SK-N-DZ (cell line): ENCODE results near the gene ERI3.

Source experiments
- DNase-seq: peaks from one replicate; pipeline ENCODE4 v3.0.0-alpha.2; 2015; ENCODE audit warnings: low spot score

Gene ERI3

DNA sequence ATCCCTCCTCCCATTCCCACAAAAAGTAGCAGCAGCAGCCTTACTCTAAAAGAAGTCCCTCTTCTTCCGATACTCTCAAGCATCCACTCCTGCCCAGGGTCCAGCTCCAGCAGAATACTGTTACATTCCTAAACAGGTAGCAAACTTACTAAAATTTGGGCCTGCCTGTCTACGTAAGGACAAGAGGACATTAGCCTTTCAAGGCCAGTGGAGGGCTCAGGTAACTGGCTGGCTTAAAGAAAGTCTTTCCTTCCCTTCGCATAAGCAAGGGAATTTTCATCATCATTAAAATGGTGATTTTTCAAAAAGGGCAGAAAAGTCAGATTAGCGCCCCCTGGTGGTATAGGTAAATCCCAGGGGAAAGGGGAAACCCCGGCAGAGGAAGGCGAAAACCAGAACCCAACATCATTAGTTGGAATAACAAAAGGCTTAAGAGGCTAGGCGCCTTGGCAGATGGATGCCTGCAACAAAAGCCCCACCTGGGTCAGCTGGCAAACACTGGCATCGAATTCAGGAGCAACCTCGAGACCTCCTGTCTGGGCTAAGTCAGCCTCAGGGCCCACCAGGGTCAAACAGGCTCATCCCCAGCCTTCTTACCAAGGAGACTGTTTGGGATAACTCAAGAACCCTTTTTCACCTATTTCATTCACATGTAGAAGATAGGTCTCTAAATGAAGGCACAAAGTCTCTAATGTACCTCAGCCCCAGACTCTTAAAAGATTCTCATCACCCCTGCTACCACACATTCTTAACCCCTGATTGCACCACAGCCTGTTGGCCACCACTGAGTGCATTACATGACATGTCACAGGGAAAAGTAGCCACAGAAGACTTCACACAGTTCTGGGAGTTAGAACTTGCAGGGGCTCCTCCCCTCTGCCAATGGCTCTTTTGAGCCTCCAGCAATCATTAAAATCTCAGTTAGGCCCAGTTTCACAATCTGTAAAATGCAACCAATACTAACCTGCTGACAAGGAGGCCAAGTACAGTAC lies 36.7 kb downstream of the ERI3 start:
- peak; percentile 35 for DNase-seq

DNA sequence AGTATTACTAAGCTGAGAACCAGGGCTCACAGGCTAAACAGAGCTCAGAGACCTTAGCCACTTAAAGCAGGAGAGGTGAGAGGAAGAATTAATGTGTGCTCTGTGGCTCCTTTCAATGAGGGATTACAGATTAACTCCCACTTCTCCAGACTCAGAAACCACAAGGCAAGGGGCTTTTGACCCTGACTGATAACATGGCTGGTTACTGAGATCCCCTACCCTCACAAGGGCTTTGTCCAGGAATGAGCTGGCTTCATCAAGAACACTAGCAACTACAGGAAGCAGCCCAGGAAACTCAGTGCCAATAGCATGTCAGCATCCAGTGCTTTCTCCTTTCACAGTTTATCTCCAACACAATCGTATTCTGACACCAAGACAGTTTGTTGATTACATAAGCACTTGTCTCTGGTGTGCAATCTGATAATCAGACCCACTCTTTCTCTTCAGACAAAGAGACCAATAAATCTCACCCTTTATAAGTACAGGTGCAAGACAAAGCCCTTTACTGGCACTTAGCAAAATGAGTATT lies 38.8 kb downstream of the ERI3 start:
- DNase-seq, result no peak

DNA sequence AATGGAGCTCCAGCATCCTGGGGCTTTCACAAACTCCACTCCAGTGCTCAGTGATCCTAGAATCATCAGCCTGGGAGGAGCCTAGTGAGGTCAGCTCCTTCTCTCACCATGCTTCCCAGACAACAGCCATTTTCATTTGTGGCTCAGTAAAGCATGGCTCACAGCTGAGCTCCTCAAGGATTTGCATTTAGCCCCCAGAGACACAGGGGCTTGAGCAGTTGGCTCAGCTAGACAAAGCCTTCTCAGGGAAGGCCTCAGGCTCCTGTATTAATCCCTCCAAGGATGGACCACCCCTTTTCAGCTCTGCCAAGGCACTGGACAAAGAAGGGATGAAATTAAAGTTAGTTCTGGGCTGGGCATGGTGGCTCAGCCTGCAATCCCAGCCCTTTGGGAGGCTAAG lies 39.5 kb downstream of the ERI3 start:
- no peak for DNase-seq

DNA sequence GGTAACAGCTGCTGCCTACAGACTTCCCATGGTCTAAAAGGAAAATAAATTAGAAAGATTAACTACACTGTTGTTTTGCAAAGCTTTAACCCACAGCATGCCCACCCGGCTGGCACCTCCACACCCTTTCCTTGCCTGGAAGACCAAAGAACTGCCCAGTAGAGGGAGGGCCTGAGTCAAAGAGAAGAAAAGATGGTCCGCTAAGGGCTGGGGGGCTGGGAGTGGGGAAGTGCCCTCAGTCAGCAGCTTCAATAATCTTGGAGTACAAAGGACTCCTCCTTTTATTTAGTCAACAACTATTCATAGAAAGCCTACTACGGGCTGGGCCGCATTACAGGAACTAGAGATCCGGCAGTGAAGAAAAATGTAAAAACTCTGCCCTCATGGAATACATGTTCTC lies 40.6 kb downstream of the ERI3 start:
- DNase-seq, result no peak

DNA sequence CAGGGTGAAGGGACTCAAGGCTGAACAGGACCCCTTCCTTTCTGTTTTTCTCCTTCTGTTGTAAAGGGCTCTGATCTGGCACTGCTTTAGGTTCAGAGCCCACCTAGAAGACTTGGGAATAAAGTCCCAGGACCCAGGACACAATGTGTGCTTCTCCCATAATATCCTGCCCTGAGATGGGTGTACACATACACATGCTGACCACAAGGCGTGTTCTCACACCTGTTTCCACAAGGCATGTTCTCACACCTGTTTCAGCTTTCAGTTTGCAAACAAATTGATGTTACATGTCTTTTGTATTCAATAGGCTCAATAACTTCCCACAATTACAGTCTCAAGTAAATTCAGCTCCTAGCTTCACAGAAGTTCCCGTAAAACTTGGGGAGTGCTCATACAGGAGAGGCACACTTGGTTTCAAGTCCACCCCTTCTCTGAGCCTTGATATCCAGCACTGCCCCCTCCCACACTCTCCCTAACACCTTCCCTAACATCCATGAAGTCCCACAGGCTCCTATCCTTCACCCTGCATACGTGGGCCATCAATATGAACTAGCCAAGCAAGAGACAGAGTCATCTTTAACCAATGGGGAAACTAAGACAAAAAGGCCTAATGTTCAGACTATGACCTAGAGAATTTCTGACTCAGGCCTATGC lies 41.7 kb downstream of the ERI3 start:
- no peak for DNase-seq

DNA sequence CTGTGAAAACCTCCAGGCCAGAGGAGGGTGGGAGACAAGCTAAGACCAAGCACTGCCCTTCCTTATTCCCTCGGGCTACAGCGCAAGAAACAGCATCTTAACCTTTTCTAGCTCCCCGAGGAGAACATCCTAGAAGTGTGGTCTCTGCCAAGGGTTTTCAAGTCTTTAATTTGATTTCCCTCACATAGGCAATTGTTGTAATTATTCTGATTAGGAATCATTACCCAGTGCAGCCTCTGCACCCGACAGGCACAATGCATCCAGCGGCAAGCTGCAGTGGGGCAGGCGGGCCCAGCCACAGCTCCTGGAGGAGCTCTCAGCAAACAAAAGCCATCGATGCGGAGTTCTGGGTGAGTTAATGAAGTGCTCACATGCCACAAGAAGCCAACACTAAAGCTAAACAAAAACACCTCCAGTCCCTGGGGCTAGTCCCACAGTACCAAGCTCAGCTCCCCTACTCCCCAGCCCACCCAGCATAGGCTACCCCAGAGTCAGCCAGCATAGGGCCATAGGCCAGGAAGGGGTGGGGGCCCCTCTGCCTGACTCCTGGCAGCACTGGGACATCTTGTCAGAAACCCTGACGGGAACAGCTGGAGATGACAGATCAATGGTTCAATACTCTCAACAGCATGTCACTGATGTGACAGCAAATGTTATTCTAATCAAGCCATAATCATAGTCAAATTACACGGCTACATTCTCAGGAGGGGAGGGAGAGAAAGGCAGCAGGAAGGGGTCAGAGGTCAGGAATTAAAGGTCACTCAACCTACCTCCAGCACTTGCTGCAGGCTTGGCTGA lies 42.5 kb downstream of the ERI3 start:
- no peak for DNase-seq

DNA sequence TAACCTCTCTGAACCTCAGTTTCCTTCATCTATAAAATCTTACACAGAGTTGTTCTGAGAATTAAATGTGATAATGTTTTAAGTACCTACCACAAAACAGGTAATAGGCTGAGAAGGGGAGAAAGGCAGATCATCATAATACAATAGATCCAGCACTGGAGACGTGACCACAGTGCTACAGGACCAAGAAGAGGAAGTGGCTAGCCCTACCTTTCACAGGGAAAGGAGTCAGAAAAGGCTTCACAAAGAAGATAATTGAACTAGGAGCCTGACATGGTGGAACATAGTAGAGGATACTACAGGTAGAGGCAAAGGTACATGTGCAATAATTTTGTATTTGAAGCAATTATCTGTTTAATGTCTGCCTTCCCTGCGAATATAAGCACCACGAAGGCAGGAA lies 45.1 kb downstream of the ERI3 start:
- no peak for DNase-seq

DNA sequence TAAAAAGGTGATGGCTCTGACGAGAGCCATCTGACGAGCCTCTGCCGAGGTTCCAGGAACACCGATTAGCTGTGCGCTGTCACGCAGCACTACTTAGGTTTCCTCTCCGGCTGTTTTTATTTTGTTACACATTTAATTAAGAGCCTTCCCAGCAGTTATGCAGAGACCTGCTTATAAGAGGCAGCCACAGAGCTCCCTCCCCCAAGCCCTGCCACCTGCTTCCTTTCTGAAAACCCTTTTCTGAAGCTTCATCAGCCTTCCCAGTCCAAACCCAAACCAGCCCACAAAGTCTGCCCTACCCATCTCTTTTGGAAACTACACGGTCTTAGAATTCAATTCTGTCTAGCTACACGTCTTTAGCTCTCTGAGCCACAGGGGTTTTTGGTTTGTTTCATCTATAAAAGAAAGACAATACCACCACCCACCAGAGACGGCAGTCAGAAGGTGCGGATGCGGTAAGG lies 49.1 kb downstream of the ERI3 start:
- peak; percentile 34 for DNase-seq

DNA sequence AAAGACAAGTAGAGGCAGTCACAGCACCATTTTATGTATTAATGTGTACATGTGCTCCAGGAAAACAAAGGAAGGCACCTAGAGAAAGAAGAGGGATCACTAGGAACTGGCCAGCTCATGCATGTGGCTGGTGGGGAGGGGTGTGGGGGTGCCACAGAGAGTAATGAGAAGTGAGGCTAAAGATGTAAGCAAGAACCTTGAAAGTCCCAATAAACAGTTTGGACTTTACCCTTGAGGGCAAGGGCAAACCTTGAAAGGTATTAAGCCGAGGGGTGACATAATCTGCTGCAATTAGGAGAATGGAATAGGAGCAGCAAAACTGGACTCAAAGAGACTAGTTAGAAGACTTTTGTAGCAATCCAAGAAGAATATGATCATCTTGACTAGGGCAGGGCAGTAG lies 51.5 kb downstream of the ERI3 start:
- no peak for DNase-seq

DNA sequence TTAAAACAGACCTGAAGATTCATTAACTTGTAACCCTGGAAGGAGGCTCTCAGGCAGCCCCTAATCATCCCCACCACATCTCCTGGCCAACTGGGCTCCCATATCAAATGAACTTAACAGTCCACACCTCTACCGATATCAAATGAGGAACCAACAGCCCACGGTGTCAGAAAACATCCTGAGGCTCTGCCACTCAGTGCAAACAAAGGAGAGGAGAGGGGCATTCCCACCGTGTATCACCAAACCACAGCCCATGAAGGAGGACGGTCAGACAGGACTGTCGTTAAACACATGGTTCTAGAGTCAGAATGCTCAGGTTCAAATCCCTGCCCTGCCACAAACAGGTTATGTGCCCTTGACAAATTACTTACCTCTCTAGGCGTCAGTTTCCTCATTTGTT lies 52.5 kb downstream of the ERI3 start:
- DNase-seq, result no peak

DNA sequence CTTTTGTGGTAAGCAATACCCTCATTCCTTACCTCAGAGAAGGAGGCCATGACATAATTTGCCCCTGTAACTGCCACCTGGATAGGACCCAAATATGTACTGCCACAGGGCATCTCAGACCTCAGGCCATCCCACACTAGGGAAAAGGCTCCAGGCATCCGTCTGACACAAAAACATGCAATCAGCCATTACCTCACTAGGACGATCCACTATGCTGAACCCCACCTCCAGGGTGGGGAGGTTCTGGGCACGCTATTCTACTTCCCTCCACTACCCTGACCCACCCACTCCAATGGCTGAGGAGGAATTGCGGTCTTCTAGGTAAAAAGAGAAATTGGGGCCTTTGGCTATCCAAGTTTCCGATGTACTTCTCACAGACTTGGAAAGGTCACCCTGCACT lies 53.6 kb downstream of the ERI3 start:
- no peak for DNase-seq

DNA sequence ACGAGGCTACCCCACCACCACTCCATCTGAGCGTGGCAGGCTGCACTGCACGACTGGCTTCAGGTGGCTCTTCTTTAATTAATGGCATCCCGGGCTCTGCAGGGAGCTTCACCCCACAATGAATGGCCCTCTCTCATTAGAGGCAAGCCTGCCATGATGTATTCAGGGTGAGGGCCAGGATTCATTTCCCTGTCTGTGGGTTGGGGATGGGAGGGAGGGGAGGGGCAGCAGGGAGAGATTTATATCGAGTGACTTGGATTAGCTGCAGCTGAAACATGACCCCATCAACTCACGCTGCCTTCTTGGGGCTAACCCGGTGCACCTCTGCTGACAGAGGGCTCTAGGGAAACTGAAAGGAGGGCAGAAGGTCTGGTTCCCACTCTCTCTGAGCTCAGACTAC lies 54.2 kb downstream of the ERI3 start:
- DNase-seq, result no peak

DNA sequence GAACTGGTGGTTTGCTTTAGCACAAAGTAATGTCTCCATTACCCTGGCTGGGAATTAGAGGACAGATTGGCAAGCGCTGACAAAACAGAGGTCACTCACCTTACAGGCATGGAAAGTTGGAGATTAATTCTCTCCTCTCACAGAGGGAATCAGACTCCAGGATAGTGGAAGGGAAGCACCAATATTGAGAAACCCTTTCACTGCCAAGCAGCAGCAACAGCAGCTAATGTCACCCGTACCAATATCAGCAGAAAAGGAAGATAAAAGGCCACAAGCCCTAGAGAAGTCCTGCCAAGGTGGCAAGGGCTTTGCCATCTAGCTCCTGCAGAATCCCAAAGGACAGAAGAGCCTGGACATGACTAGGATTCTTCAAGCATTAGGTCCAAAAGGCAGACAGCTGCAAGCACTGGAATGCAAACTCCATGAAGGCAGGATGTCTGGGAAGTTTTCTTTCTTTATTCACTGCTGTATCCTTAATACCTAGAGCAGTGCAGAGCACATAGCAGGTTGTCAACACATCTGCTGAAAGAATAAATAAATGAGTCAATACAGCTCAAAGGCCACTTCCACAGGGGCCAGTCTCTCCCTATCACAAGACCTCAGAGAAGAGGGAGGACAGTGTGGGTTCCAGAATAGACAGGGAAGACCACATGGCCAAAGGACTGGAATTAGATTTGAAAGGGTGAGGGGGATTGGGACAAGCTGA lies 57.2 kb downstream of the ERI3 start:
- DNase-seq, result no peak

DNA sequence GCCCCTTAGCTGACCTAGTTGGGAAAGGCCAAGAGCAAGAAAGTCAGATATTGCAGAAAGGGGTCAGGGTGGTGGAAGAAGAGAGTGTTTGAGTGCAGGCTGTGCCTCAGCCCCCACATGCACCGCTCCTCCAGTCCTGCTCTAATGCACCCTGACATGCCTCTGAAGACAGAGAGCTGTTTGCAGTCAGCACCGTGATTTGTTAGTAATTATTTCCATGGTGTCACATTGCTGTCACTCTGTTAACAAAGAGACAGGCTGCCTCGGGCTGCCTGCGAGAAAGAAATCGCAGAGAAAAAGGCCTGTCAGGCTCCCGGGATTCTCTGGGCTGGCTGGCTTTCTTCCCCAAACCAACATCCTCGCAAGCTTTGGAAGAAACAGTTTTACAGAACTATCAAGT lies 58.3 kb downstream of the ERI3 start:
- DNase-seq, result no peak

DNA sequence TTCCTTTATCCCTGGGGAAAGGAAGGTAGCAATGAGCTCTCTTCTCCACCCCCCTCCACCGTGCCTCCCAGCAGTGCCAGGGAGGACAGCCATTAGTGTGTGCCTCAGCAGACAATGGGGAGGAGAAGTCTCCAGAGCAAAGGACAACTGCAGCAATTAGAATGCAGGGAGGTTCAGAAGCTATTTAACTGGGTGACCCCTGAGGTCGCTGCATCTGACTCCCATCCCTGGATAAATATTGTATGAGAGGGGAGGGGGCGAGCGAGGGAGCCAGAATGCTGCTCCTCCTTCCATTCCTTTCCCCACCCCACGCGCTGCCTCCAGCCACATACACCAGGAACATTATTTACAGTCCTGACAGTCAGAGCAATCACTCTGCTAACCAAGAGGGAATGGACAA lies 59.0 kb downstream of the ERI3 start:
- DNase-seq, result no peak

DNA sequence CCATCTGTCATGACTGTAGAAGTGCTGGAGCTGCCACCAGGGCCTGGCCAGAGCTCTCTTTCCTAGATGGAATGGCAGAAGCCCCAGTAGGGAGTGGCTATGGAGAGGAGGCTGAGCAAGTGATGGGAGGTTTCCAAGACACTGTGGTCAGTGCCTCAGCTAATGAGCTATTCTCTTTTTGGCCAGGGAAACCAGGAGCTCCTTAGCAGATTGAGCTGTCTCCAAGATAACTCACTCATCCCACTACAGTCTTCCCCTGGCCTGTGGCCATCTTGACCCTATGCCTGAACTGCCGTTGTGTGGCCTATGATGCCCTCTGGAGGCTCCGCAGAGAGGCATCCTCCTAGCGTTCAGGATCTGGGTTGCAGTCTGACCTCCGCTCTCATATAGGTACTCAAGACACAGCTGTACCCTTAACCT lies 60.5 kb downstream of the ERI3 start:
- peak; percentile 6 for DNase-seq

DNA sequence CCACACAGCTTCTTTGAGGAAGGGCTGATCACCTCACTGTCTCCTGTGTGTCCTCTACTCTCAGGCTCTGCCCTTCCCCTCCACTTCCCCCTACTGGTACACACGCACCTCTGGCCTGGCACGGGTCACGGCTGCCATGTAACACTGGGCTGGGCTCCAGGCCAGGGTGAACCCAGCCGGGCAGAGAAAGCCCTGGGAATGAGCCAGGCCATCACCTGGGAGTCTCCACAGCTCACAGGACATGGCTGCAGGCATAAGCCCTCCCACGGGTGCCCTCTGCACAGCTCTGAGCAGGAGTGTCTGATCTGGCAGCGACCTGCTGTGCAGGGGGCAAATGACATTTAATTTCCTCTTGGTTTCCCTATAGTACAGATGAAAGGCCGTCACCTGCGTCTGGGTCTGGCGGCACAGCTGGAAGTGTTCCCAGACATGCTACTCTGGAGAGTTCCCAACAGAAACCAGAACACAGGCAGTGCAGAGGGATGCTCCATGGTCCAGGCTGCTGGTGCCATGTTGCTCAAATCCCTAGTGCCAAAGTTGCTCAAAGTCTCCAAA lies 61.2 kb downstream of the ERI3 start:
- no peak for DNase-seq

DNA sequence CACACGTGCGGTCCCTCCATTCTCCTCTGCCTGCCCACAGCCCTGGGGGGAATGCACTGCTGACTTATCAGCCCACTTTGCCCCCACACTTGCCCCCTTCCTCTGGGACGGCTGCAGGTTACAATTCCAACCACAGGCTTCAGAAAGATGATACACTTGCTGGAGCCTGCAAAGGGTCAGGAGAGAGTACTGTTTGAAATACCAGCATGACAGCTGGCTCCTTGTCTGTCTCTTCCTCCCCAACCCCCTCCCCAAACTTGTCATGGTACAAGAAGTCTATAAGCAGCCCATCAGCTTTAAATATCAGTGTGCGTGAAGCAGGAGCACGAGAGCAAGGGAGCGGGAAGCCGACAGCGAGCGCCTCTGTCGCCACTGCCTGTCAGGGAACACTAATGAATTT lies 62.4 kb downstream of the ERI3 start:
- no peak for DNase-seq

DNA sequence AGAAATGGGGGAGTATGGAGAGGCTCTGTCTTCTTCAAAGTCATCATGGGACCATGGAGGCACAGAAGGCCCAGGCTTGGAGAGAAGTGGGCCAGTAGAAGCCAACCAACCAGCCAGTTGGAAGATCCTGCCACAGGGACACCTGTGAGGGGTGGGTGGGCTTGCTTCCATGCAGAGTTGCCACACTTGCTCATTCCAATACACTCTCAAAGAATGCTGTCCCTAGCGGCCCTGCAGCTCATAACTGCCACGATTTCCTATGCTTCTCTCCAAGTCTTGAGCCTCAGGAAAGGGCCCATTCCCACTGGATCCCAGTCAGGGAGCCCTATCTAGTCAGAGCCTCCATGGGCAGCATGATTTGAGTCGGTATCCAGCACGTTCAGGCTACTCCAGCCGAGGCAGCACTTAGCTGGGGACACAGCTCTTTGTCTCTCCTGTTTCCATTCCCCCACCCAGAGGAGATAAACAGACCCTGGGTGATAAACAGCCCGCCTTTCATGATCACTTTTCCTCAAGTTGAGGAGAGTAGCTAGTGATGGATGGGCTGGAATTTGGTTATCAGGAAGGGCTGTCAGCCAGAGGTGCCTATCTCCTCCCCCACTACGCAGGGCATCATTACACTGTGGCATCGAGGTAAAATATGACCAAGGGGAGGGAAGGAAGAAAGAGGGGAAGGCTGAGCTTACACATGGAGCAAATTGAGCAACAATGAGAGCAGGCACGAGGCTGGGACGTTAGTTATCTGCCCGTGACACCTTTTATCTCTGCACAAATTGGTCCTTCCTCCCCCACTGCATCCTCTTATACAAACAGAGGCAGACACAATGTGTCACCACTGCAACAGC lies 64.6 kb downstream of the ERI3 start:
- no peak for DNase-seq

DNA sequence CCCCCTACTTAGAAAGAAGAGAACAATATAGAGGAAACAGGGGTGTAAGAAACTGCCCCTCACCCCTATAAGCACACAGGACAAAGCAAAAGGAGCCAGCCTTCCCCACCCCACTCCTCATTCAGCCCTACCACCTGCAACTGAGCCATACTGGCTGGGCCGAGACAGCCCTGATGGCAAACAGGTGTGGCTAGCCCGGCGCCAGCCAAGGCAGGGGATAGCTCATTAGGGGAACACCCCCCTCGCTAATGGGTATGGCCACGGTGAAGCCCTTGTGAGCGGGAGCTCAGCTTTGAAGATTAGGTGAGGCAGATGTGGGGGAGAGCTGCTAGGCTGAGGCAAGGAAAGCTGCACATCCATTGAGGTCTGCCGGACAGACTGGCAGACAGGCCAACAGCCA lies 65.5 kb downstream of the ERI3 start:
- no peak for DNase-seq
